Fibroblast of villous mesenchyme (primary cell): ENCODE measurements around the gene SYNGR1. TPM values are rescaled to one million over a fixed set of nuclear protein-coding genes. Genes with fewer than 3 reads are reported as not detected.

Source experiments
- DNase-seq: peaks from one replicate; pipeline ENCODE4 v3.0.0-alpha.2; 2010; ENCODE audit warnings: low read depth
- H3K4me3 ChIP-seq: 2 replicates; pipeline ENCODE4 v1.5.1; 2011; ENCODE audit warnings: low read depth, mild to moderate bottlenecking, low read length
- CTCF ChIP-seq: IDR thresholded peaks from 2 replicates; pipeline ENCODE4 v1.5.1; 2012; ENCODE audit warnings: low read depth, mild to moderate bottlenecking, low read length; ENCODE audit not compliant: insufficient read depth
- total RNA-seq: library from RNA; depleted of rRNA; stranded (reverse); fragments of >200 nt; gene quantifications from 2 replicates; pipeline ENCODE4 v1.2.3, GENCODE V29; 2012

Gene SYNGR1
- total RNA-seq, 1 donor: 8.6 TPM

- no peak overlapping the region for H3K4me3 ChIP-seq
- no peak for TF ChIP-seq CTCF
- no peak for DNase-seq
Measured at GRCh38 chr22:39360242-39360641, 10.5 kb downstream of the SYNGR1 start.

GRCh38 chr22:39360674-39361413, 11.1 kb downstream of the SYNGR1 start:
- no peak for DNase-seq

GRCh38 chr22:39361496-39361895, 11.7 kb downstream of the SYNGR1 start:
- no peak for TF ChIP-seq CTCF
- no peak overlapping the region for H3K4me3 ChIP-seq
- no peak for DNase-seq

More at GRCh38 chr22:39360674-39361413, 11.1 kb downstream of the SYNGR1 start:
- no peak for TF ChIP-seq CTCF
- H3K4me3 ChIP-seq: no peak overlapping the region

- no peak for DNase-seq
- no peak for TF ChIP-seq CTCF
- H3K4me3 ChIP-seq: no peak overlapping the region
Measured at GRCh38 chr22:39362271-39362670, 12.5 kb downstream of the SYNGR1 start.

GRCh38 chr22:39362932-39363331, 13.1 kb downstream of the SYNGR1 start:
- DNase-seq: no peak
- no peak overlapping the region for H3K4me3 ChIP-seq
- no peak for TF ChIP-seq CTCF

- no peak for DNase-seq
- TF ChIP-seq CTCF: no peak
- no peak overlapping the region for H3K4me3 ChIP-seq
Measured at GRCh38 chr22:39363751-39364515, 14.1 kb downstream of the SYNGR1 start.
